Femur (tissue), 1 donor: ENCODE results near the gene SLC25A6.
"Not testable (repeated sequence)": the region's sequence is repeated elsewhere in the genome, so short reads cannot be mapped to it uniquely, and the experiment has no call there.

Source experiments
- DNase-seq: peaks from one replicate; pipeline ENCODE4 v3.0.0-alpha.2; 2017

SLC25A6 gene

DNA sequence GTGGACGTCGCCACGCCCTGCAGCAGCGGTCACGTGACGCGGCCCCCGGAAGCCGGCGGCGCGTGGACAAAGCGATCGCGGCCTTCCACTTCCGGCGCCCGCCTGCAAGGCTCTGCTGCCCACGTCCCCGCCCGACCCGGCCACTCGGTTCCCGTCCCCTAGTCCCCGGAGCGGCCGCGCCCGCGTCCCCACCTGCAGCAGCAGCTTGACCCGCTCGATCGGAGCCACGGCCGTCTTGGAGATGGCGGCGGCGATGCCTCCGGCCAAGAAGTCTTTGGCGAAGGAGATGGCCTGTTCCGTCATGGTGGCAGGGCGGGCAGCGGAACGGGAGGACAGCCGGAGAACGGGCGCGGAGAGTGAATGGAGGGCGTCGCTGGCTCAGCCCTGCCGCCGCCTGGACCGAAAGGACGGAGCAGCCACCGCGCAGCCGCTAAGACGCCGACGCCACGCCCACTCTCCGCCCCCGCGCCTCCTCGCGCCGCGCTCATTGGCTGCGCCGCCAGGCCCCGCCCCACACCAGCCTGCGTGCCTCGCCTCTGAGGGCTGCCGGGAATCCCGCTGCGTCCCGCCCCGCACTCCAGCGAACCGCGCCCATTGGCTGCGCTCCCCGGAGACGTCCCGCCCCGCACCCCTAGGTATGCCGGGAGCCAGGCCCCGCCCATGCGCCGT, at the start of gene SLC25A6:
Gene SLC25A6 (minus strand): TSS at position 407 of the 669 bp plus-strand sequence. CDS start 104 bp downstream, at position 303.
- peak; percentile 99 for DNase-seq

DNA sequence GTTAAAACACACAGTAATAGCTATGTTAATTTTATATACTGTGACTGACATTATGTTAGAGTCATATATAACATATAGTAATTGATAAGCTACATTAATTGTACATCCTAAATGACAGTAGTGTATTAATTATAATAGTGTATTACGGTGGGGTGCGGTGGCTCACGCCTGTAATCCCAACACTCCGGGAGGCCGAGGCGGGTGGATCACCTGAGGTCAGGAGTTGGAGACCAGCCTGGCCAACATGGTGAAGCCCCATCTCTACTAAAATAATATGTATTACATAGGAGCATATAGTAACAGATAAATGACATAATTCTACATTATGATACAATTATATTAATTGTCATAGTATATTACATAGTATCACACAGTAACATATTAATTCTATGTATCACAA, 48.6 kb upstream of the SLC25A6 start:
- no peak for DNase-seq

DNA sequence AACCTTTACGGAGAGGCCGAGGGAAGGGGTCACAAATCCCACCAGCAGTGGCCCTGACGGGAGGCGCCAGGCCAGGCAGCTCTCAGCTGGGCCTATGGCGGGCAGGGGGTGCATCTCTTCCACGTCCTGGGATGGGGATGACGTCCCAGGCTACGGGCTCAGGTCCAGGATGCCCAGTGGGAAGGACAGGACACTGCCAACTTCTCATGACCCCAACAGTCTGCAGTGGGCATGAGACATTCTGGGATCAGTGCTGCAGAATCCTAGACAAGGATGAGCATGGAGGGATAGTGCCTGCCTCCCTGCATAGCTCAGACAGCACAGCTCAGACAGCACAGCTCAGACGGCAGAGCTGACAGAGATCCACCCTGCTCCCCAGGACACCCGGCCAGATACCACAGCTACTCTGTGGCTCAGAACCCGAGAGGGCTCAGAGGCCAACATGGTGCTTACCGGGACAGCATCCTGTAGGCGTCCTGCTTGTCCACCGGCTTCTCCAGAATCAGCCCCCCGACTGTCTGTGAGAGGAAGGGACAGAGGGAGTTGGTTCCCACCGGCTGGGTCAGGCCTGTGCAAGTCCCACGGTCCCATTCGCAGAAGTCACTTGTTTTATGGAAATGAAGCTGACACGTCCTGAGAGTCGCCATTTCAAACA, 43.5 kb upstream of the SLC25A6 start:
- DNase-seq, result peak; percentile 11

DNA sequence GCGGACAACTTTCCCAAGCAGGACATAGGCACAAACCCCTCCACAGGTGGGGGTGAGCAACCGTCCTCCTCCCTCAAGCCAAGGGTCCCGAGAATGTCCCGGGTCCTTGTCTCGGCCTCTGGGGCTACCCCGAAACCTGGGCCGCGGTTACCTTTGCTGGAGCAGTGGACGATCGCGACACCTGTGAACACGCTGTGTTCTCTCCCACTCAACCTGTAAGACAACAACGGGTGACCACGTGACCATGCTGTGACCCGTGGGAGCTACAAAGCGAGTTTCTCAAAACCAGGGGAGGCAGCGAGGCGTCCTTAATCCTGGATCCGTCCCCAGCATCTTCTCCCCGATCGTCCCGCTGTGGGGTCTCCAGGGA, 42.9 kb upstream of the SLC25A6 start:
- DNase-seq, result no peak

DNA sequence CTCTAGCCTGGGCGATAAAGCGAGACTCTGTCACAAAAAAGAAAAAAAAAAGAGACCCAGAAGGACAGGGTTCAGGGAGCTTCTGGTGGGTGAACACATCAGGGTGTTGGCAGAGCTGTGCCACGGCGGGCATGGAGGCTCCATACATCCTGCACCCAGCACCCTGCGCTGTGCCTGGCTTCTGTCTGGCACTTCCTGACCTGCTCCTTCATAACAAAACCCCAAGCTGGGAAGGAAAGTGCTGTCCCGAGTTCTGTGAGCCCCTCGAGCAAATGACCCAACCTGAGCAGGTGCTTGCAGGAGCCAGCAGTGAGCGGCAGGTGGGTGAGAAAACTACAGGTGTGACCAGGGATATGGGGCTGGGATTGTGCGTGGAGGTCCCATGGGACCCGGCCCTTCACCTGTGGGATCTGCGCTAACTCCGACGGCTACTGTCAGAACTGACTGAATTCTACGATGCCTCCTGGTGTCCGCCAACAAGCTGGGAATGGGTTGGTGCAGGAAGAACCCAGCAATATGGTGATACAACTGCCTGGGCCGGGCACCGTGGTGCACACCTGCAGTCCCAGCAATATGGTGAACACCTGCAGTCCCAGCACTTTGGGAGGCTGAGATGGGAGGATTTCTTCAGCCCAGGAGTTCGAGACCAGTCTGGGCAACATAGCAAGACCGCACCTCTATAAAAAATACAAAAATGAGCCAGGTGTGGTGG, 41.9 kb upstream of the SLC25A6 start:
- peak; percentile 14 for DNase-seq

DNA sequence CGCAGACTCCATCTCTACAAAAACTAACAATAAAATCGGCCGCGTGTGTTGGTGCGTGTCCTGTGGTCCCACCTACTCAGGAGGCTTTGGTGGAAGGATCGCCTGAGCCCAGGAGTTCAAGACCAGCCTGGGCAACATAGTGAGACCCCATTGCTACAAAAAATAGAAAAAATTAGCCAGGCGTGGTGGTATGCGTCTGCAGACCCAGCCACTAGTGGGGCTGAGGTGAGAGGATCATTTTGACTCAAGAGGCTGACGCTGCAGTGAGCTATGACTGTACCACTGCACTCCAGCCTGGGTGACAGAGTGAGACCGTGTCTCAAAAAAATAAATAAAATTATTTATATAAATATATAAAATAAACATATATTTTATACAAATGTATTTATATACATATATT, 38.5 kb upstream of the SLC25A6 start:
- DNase-seq, result no peak

DNA sequence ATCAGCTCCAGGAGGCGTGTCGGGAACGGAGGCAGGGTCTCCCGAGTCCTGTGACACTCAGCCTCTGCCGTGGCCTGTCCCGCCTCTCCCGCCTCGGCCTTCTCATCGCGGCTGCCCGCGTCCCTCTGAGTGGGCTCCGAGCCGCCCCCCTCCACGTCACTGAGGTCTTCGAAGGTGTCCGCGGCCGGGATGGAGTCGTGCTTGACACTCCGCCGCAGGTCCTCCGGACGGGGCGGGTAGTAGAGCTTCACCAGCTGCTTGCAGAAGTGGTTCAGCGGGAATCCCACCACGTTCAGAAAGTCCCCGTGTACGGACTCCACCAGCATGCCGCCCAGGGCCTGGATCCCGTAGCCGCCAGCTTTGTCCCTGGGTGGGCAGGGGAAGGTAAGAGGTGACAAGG, 35.8 kb upstream of the SLC25A6 start:
- no peak for DNase-seq

DNA sequence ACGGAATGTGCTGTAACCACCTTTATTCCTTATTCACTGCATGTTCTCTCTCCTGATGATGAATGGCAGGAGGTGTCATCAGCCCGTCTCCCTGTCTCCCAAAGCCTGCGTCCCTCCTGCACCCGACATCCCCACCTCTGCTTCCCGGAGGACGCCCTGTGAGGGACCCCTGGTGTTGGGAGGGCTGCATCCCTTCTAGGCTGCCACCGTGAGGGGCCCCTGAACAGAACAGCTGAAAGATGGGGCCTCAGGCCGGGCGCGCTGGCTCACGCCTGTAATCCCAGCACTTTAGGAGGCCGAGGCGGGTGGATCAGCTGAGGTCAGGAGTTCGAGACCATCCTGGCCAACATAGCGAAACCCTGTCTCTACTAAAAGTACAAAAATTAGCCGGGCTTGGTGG, 34.4 kb upstream of the SLC25A6 start:
- DNase-seq, result not testable (repeated sequence)

DNA sequence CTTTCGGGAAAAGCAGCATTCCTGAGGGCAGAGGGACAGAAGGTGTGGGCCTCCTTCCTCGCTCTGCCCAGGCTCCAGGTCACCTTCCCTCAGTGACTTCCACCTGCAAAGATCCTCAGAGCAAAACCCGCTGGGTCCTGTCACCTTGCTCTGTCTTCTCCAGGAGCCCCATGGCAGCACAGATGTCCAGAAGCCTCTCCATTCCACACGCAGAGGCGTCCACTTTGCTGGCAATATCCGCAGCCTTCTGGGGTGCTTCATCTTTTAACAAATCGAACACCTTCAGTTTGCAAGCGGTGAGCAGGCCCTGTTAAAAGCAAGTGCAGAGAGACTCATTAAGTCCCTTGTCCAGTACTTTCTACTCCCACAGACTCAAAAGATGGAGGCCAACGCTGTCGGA, 33.5 kb upstream of the SLC25A6 start:
- no peak for DNase-seq

DNA sequence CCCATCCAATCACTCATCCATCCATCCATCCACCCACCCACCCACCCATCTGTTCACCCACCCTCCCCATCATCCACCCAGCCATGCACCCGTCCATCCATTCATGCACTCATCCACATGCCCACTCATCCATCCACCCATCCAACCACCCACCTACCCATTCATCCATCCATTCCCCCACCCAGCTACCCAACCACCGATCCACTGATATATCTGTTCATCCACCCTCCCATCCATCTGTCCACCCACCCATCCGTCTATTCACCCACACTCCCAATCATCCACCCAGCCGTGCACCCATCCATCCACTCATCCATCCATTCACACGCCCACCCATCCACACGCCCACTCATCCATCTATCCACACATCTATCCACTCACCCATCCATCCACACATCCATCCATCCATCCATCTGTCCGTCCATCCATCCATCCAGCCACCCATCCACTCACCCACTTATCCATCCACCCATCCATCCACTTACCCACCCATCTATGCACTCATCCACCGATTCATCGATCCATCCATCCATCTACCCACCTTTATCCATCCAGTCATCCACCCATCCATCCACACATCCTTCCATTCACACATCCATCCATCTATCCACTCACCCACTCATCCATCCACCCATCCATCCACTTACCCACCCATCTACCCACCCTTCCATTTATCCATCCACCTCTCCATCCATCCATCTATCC, 32.4 kb upstream of the SLC25A6 start:
- DNase-seq, result no peak

DNA sequence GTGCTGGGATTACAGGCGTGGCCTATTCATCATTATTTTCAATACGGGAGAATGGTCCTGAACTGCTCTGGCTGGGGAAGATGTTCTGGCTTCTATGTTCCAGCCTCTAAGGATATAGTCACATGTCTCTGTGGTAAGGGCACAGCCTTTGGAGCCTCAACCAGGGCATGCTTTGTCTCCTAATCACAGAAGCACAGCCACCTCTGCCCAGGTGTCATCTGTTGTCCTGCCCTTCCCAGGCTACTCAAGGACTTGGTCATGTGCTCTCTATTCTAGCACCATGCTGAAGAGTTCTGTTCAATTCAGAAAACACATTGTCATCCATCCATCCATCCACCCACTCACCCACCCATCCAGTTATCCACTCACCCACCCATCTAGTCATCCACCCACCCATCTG, 31.3 kb upstream of the SLC25A6 start:
- DNase-seq, result no peak

DNA sequence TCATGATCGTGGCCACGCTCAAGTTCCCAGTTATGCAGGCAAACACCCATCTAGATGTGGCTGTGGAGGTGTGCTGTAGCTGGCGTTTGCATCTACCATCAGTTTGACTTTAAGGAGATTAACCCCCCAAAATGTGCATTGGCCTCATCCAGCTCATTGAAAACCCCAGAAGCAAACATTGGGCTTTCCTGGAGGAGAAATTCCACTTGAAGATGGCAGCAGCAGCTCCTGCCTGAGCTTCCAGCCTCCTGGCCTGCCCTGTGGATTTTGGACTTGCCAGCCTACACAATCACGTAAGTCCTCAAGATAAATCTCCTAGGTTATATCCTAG, 30.2 kb upstream of the SLC25A6 start:
- DNase-seq, result no peak

DNA sequence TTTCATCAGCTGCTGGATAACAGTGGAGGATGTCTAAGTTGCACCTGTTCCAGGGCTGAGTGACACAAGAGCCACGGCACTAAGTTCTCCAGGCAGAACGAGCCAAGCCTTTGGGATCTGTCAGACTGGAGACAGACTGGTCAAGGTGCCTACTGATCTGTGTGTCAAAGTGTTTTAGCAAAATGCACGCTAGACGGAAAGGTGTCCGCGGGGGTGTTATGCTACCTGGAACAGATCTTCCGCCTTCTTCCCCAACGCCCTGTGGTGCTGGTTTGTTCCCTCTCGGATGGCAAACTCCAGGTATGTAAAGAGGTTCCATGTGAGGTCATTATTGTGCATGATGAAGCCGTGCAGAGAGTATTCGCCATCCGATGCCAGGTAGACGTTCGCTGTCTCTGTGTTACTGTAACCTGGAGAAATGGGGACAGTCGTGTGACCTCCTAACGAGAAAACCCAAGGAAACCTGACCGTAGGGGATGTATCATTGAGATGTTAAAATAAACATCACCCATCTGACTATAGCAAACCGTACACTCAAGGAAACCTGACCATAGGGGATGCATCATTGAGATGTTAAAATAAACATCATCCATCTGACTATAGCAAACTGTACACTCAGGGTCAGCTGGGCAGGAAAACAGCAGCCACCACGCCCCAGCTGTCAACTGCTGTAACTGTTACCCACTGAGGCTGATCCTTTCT, 29.7 kb upstream of the SLC25A6 start:
- no peak for DNase-seq

DNA sequence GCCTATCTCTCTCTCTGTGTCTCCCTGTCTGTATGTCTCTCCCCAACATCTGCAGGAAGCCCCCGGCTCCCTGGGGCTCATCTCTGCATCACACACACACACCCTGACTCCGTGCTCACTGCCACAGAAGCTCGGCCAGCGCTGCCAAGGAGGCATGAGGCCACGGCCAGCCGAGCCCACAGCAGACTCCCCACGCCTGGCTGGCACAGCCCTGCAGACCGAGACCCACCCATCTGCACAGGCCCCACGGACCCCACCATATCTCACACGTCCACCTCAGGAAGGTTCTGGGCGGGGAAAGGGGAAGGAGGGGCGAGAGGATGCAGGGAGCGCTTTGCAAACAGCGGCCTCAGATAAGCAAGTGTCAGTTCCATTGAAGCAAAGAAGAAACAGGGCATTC, 28.5 kb upstream of the SLC25A6 start:
- no peak for DNase-seq

DNA sequence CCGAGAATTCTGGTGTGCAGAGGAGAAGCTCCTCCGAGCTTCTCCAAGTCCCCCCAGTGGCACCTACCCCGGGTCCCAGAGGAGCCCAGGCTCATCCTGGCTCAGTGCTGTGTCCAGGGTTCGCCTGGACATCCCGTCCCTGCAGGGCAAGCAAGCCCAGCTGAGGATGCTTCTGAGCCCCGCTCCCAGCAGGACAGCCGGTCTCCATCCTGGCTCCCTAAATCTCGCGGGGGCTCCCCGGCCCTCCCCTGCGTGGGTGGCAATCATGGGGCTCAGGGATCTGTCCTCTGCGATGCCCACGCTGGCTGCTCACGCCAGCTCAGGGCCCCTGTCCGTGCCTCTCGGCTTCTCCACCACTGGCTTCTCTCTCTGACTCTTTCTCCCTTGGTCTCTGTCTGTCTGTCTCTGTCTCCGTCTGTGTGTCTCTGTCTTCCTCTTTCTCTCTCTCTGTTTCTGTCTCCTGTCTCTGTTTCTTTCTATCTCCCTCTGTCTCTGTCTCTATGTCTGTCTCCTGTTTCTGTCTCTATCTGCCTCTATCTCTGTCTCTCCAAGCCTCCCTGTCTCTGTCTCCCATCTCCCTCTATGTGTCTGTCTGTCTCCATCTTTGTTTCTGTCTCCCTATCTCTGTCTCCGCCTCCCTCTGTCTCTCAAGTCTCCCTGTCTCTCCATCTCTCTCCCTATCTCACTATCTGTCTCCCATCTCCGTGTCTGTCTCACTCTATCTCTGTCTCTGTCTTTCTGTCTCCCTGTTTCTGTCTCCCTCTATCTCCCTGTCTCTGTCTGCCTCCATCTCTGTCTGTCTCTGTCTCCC, 27.8 kb upstream of the SLC25A6 start:
- no peak for DNase-seq

DNA sequence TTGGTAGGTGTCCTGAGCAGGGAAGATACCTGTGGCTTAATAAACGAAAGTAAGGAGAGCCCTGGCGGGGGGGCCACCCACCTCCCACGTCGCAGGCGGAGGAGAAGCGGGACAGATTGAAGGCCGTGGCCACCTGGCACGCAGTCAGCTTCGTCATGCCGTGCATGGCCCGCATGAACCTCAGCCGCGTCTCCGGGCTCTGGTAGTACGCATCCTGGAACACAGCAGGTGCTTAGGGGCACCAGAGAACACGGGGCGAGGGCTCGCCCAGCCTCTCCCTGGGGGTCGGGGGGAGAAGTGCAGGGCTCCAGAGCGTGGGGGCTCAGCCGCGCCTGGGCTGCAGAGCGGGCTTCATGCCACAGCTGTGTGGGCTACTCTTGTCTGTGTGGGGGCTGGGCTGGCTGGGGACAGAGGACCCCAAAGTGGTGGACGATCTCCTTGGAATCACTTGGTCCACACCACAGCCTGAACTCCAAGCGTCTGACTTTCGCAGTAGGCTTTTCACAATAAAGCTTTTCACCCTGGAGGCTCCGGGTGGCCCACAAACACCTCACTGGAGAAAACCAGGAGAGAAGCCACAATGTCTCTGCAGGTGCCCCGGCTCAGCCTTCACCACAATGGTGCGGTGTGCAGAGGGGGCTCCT, 27.1 kb upstream of the SLC25A6 start:
- DNase-seq, result no peak

DNA sequence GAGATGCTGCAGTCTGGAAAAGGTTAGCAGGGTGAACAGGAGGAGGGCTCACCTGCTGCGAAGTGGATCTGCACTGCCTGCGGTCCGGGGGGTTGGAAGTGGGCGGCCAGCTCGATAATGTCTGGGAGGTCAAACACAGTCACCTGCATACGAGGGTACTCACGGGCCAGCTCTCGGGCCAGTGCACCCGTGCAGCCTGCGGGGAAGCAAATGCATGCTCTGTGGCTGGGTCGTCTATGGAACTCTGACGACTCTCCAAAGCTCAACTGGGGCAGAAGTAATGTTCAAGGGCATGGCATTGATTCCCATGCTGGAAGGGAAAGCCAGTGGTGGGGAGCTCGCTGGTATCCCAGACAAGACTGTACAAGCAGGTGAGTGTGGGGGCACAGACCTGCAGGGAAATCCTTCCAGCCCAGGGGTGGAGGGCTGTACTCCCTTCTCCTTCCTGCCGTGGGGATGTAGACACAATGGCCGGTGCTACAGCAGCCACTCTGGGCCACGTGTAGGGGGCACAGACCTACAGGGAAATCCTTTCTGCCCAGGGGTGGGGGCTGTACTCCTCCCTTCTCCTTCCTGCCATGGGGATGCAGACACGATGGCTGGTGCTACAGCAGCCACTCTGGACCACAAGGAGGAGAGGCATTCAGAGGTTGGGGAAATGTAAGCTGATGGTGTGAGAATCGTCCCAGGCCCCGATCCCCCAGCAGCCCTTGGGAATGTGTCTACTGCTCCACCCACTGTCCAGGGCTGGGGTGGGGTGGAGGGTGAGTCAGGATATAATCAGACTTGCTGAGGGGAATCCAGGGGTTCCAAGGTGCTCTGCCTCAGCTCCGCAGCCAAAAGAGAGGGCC, 26.2 kb upstream of the SLC25A6 start:
- no peak for DNase-seq

DNA sequence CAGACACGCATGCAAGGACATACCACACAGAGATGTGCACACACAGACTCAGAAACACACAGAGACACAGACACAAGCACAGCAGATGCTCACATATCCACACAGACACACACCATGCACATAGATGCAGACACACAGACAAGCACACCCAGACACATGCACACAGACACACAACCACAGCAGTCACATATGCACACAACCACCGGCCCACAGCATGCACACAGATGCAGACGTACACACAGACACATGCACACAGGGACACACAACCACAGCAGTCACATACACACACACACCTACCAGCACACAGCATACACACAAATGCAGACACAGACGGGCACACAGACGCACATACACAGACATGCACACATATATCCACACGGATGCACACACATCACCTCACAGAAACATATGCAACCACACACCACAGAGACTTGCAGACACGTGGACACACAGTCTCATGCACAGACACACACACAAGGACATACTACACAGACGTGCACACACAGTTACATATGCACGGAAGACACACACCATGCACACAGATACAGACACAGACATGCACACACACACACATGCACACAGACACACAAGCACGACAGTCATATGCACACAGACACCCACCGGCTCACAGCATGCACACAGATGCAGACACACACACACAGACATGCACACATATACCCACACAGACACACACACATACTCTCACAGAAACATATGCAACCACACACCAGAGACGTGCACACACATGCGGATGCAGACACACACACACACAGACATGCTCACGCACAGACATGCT, 25.2 kb upstream of the SLC25A6 start:
- no peak for DNase-seq

DNA sequence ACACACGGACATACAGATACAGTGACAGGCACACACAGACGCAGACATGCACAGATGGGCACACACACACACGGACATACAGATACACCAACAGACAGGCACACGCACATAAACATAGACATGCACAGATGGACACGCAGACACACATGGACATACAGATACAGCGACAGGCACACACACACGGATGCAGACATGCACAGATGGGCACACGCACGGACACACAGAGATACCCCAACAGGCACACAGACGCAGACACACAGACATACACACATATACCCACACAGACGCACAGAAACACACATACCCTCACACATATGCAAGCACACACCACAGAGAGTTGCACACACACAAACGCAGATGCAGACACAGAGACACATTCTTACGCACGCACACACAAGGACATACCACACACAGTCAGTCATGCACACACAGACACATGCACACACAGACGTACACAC, 24.4 kb upstream of the SLC25A6 start:
- DNase-seq, result no peak
